Stimulated activated CD8-positive, alpha-beta memory T cell treated with anti-CD3 and anti-CD28 coated beads, Interleukin-2, amount 100 ng/mL, for 48 hours (primary cell): ENCODE data around the gene CD300LG.

Experiments
- DNase-seq, 2 donors: peaks; one replicate each; pipeline ENCODE4 v3.0.0-alpha.2; 2020; ENCODE audit warnings: low read depth in 2 of 2

CD300LG gene

DNA sequence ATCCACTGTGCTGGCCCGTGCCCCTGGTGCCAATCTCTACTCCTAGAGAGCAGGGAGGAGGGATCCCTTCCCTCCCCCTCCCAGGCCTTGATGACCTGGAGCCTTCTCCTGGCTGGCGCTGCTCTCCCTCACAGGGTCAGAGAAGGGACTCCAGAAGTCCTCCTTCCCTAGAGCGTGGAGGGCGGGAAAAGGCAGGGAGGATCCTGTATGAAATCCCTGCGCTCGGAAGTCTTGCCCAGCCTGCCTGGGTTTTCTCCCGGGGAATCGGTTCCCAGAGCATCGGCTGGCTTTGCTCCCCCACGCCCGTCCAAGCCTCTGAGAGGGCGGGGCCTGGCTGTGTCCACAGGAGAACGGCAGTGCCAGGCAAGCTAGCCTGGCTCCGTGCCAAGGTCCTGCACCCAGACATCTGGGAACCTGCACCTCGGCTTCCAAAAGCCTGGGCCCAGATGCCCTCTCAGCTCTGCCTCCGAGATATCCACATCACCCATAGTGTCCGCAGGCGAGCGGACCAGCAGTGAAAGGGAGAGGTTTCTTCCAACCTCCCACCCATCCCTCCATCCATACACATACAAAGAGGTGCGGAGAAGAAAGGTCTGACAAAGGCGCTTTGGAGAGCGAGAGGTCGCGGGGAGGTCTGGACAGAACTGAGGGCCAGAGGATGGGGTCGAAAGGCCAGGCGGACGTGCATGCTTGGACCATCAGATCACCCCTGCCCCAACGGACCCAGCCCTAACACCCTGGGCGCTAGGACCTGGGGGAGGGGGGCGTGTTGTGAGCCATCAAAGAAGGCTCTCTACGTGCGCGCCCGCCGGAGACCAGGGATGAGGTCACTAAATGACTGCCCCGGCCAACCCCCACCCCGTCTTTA lies 59.2 kb downstream of the CD300LG start:
- peak in 1 of 2 donors; percentile 24 for DNase-seq

DNA sequence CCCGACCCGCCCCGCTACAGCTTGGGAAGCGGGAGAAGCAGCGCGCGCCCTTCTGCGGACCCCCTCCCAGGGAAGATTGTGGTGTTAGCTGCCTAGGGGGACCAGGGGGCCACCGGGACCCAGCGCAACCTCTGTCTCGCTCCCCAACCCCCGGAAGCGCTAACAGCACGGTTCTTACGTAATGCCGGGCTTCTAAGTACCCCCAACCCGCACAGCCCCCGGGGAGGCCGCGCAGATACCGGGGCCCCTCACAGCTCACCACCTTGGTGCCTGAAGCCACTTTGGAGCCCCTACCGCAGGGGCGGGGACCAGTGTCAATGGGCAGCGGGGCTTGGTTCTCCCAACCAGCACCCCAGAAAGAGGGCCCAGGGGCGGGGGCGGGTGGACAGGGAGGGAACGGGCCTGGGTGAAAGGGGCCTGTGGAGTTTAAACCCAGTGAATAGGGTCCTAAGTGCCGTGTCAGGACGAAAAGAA lies 60.0 kb downstream of the CD300LG start:
- no peak for DNase-seq

DNA sequence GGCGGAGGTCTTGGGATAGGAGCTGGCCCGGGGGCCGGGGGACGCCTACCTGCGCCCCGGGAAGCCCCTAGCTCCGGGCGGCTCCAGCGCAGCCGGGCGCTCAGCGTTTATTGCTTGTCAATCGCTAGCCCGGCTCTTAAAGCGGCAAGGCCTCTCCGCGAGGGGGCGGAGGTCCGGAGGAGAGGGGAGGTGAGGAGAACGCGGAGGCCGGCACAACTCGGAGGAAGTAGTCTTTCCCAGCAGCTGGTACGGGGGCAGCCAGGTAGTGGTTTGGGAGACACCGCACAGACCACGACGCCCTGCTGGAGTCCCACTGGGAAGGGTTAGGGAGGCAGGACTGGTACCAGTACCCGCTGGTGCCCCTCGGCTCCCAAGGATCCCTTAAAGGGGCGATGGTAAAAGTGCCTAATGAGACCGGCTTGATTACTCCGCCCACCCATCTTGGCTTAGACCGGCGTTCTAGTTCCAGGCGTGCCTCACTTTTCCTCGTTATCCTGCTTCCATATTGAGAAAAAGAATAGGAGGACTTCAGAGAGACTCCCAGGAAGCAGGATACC lies 60.5 kb downstream of the CD300LG start, which contains the start of gene MPP2:
Gene MPP2, minus strand, starts transcription at position 112 of the 557 bp plus-strand sequence. CDS start 3,076 bp downstream, outside the sequence.
- peak; percentile 40 to 44 for DNase-seq

DNA sequence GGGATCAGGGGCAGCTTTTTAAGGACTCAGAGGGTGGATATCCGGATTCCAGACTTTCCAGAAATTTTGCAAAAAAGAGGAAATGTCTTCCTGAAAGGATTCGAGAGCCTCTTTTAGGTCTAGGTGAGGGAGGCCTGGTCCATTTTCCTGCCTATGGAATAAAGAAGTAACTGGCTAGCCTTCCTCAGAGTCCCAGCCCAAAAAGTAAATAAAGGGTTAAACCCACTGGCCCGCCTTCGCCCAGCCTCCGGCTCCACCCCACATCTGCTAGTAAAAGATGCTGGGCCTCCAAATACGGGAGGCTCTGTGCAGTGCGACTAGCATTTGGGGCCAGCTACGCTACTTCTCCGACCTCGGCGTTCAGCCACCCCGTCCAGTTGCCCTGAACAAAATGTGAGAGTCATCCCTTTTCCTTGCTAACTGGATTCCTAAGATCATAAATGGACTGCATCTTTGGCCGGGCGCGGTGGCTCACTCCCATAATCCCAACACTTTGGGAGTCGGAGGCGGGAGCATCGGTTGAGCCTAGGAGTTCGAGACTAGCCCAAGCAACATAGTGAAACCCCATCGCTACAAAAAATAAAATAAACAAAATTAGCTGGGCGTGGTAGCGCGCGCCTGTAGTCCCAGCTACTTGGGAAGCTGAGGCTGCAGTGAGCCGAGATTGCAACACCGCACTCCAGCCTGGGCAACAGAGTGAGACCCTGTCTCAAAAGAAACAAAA lies 61.2 kb downstream of the CD300LG start:
- DNase-seq, result peak in 1 of 2 donors; percentile 35

DNA sequence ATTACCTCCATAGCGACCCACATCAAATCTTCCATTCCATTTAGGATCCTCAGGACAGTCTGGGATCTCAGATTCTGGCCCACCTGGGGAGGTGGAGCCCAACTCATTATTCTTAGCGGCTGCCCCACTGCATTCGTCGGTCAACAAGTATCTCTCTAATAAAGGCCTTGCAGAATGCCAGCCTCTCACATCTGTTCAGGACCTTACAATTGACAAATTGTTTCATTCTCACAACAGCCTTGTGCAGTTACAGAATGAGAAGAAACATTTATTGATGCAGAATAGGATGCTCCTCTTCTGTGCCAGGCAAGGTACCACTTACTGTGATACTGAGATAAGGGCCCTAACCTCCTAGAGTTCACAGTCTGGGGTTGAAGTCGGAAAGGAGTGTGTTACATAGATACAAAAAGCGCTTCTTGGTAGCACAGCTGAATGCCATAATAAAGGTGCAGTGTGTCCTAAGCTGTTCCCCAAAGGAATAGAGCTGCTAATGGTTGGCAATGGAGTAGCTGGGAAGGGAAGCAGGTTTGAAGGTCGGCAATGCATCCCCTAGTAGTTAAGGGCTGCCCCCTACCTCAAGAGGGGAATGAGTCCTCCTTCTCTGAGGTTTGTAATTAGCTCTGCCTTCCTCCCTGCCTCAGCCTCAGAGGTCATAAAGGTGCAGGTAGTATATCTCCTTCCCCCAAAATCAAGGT lies 62.7 kb downstream of the CD300LG start:
- DNase-seq, result no peak

DNA sequence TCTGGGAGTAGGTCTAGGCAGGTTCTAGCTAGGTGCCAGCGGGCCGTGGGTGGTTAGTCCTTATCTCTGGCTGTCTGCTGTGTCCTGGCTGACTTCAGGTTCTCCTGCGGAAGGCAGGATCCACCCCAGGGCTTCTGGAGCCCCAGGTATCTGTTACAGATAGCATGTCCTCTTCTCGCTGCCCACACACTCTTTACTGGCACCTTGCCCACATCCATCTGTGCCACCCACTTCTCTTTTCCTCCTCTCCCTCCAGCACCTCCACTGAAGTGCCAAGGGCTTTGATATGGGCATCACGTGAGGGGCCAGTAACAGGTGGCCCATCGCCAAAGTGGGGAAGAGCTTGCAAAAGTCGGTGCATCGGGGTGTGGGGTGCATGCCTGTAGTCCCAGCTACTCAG lies 64.9 kb downstream of the CD300LG start:
- DNase-seq, result no peak

DNA sequence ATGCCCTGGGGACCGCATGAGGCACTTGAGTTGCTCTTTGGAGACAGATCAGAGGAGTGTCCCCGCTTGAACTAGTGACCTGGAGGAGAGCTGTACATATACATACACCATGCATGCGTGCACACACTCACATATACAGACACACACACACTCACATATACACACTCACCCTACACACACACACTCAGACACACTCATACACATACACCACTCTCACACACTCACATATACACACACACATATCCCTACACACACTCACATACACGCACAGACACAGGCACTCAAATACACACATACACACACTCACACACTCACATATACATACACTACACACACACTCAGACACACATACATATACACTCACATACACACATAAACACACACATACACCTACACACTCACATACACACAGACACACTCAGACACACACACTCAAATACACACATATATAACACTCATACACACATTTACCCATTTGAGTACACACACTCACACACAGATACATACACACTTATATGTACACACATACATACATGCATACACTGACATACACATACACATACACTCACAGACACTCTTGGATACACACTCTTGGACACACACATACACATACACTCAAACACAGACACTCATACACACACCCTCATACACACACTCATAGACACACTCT lies 65.8 kb downstream of the CD300LG start:
- no peak for DNase-seq
